Prostate gland (tissue), 2 donors: ENCODE data around the gene HERPUD1.

Experiments used
- CTCF ChIP-seq, 4 experiments: fragments of 200-600 bp in 2 of 4; fragments of 450-650 bp in 2 of 4; sonication (generic) in 2 of 4; IDR thresholded peaks; 1 replicate in 3 of 4; 2 replicates in 1 of 4; pipeline ENCODE4 v1.5.1; 2016 to 2019; ENCODE audit warnings: antibody characterized with exemption in 4 of 4, mild to moderate bottlenecking in 2 of 4, moderate library complexity in 2 of 4
- POLR2A ChIP-seq: fragments of 450-650 bp; IDR thresholded peaks from one replicate; pipeline ENCODE4 v1.6.1; 2016; ENCODE audit warnings: antibody characterized with exemption, mild to moderate bottlenecking
- POLR2AphosphoS5 ChIP-seq: sonication (generic); formaldehyde crosslinking; IDR thresholded peaks from one replicate; pipeline ENCODE4 v1.6.1; 2017; ENCODE audit warnings: antibody characterized with exemption

GRCh38 chr16:56994311-56994710 is 62.4 kb downstream of the HERPUD1 start:
- TF ChIP-seq CTCF (IDR thresholded peaks at IDR 0.05) (no peak), POLR2AphosphoS5 (no peak), POLR2A (no peak)
